ENCODE results near the gene BCAR1. TPM values are rescaled to one million over a fixed set of nuclear protein-coding genes. Genes with fewer than 3 reads are reported as not detected.

Gene BCAR1
- total and polyA plus RNA-seq, 2 of the 13 experiments (the other 11 are each of a cell fraction or from before 2014, with no cell fraction given) = 48.1 to 51.7 TPM

GRCh38 chr16:75250089-75250808 is 1.2 kb downstream of the BCAR1 start (continued):
- TF ChIP-seq CSRNP1 (CRISPR knock-in tag; IDR thresholded peaks at IDR 0.05) (no peak), ZNF598 (CRISPR knock-in tag; IDR thresholded peaks at IDR 0.05; ENCODE audit: borderline replicate concordance) (no peak), HINFP (CRISPR knock-in tag; IDR thresholded peaks at IDR 0.05; ENCODE audit: low read depth) (no peak), CEBPG (CRISPR knock-in tag; IDR thresholded peaks at IDR 0.05) (no peak), MTA1 (CRISPR knock-in tag; IDR thresholded peaks at IDR 0.05; ENCODE audit: borderline replicate concordance) (no peak), ZSCAN12 (CRISPR knock-in tag; IDR thresholded peaks at IDR 0.05) (no peak), TCF7L2 (IDR thresholded peaks at IDR 0.05; ENCODE audit: low read depth, low read length) (no peak), SOX6 (IDR thresholded peaks at IDR 0.05) (no peak), SOX6 (CRISPR knock-in tag; IDR thresholded peaks at IDR 0.05) (peak; percentile 1; the same call in 1 of the 2 replicates), ZNF670 (CRISPR knock-in tag; IDR thresholded peaks at IDR 0.05; ENCODE audit: borderline replicate concordance) (no peak), MZF1 (CRISPR knock-in tag; IDR thresholded peaks at IDR 0.05; ENCODE audit: borderline replicate concordance) (no peak), NFIC (IDR thresholded peaks at IDR 0.05; ENCODE audit: low read length) (no peak), CEBPZ (IDR thresholded peaks at IDR 0.05; ENCODE audit: low read length) (no peak), PHF8 (CRISPR knock-in tag; IDR thresholded peaks at IDR 0.05) (no peak), FOXP1 (IDR thresholded peaks at IDR 0.05) (no peak), FOXP1 (CRISPR knock-in tag; IDR thresholded peaks at IDR 0.05) (no peak), POGK (CRISPR knock-in tag; conservative IDR thresholded peaks at IDR 0.05) (no peak), CBFB (CRISPR knock-in tag; IDR thresholded peaks at IDR 0.05) (no peak), ZSCAN31 (CRISPR knock-in tag; IDR thresholded peaks at IDR 0.05; ENCODE audit: low read depth) (0 out of 2 replicates have a peak, but pooled peaks have one; percentile 48), MEIS2 (CRISPR knock-in tag; IDR thresholded peaks at IDR 0.05) (no peak; the same call in 1 of the 2 replicates), HNF4A (CRISPR knock-in tag; IDR thresholded peaks at IDR 0.05) (no peak), SIN3A (IDR thresholded peaks at IDR 0.05; ENCODE audit: borderline replicate concordance, low read depth, low read length) (peak; percentile 81; the same call in 1 of the 2 replicates), ZNF878 (CRISPR knock-in tag; IDR thresholded peaks at IDR 0.05) (0 out of 2 replicates have a peak, but pooled peaks have one; percentile 21), PPARG (CRISPR knock-in tag; conservative IDR thresholded peaks at IDR 0.05) (no peak)

All from HepG2 (cell line).